Measurements from ENCODE around the gene PLEKHH2. TPM values are rescaled to one million over a fixed set of nuclear protein-coding genes. Genes with fewer than 3 reads are reported as not detected.

Gene PLEKHH2
- total and polyA plus RNA-seq, 2 of the 13 experiments (the other 11 are each of a cell fraction or from before 2014, with no cell fraction given), result 1.1 to 3.0 TPM

DNA sequence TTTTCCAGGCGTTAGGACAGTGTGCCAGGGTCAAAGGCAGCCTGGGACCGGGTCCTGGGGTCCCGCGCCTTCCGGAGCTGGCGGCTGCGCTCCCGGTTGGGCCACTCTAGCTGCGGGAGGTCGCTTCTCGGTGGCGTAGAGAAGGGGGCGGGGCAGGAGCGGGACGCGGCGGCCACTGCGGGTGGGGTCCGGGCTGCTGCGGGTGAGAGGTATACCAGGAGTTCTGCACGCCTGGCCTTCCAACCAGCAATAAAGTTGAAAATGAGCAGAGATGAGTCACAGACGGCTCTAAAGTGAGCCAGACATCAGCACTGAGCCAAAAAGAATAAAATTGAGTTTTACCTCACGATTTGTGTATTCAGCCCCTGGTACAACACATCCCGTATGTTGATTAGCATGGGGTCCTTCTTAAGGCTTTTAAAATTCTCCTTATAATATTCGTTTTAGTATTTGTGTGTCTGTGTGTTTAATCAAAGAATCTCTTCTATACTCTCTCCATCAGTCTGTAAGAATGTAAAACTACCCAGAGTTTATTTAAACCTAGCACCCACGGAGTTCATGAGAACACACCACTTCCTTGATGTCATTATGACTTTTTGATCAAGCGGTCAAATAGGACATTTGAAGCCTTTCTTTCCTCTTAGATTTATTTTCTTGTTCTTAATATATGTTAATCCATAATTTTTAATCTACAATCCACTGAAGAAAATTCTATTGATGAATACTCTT, 39.4 kb downstream of the PLEKHH2 start, which contains the start of gene C1GALT1C1L (continued):
- TF ChIP-seq ZNF143 (CRISPR knock-in tag; IDR thresholded peaks at IDR 0.05) (peak; percentile 35; the same call in 1 of the 2 replicates), POGZ (CRISPR knock-in tag; IDR thresholded peaks at IDR 0.05) (peak; percentile 92), GATAD2A (CRISPR knock-in tag; IDR thresholded peaks at IDR 0.05) (0 out of 2 replicates have a peak, but pooled peaks have one; percentile 57), ZNF761 (CRISPR knock-in tag; conservative IDR thresholded peaks at IDR 0.05) (0 out of 2 replicates have a peak, but pooled peaks have one; percentile 9), FOSL2 (CRISPR knock-in tag; IDR thresholded peaks at IDR 0.05) (peak; percentile 55), ZBTB7B (CRISPR knock-in tag; IDR thresholded peaks at IDR 0.05) (peak; percentile 92), YEATS2 (CRISPR knock-in tag; IDR thresholded peaks at IDR 0.05; ENCODE audit: borderline replicate concordance) (peak; percentile 71; the same call in 1 of the 2 replicates), THRA (CRISPR knock-in tag; IDR thresholded peaks at IDR 0.05; ENCODE audit: borderline replicate concordance) (0 out of 2 replicates have a peak, but pooled peaks have one; percentile 26), HDAC2 (CRISPR knock-in tag; IDR thresholded peaks at IDR 0.05) (no peak), BORCS8-MEF2B (CRISPR knock-in tag; IDR thresholded peaks at IDR 0.05) (peak; percentile 89), MTA1 (CRISPR knock-in tag; IDR thresholded peaks at IDR 0.05; ENCODE audit: borderline replicate concordance) (0 out of 2 replicates have a peak, but pooled peaks have one; percentile 35), ZNF12 (CRISPR knock-in tag; IDR thresholded peaks at IDR 0.05) (peak; percentile 31; the same call in 1 of the 2 replicates)
- TF ChIP-seq, protein P1, sequence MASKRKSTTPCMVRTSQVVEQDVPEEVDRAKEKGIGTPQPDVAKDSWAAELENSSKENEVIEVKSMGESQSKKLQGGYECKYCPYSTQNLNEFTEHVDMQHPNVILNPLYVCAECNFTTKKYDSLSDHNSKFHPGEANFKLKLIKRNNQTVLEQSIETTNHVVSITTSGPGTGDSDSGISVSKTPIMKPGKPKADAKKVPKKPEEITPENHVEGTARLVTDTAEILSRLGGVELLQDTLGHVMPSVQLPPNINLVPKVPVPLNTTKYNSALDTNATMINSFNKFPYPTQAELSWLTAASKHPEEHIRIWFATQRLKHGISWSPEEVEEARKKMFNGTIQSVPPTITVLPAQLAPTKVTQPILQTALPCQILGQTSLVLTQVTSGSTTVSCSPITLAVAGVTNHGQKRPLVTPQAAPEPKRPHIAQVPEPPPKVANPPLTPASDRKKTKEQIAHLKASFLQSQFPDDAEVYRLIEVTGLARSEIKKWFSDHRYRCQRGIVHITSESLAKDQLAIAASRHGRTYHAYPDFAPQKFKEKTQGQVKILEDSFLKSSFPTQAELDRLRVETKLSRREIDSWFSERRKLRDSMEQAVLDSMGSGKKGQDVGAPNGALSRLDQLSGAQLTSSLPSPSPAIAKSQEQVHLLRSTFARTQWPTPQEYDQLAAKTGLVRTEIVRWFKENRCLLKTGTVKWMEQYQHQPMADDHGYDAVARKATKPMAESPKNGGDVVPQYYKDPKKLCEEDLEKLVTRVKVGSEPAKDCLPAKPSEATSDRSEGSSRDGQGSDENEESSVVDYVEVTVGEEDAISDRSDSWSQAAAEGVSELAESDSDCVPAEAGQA (IDR thresholded peaks at IDR 0.05; ENCODE audit: low read depth), result 0 out of 2 replicates have a peak, but pooled peaks have one; percentile 23
- TF ChIP-seq, protein P1 (CRISPR knock-in tag; IDR thresholded peaks at IDR 0.05; ENCODE audit: borderline replicate concordance), result no peak
- TF ChIP-seq, protein P2, sequence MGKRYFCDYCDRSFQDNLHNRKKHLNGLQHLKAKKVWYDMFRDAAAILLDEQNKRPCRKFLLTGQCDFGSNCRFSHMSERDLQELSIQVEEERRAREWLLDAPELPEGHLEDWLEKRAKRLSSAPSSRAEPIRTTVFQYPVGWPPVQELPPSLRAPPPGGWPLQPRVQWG (CRISPR knock-in tag; IDR thresholded peaks at IDR 0.05; ENCODE audit: borderline replicate concordance, low read depth), result no peak
- TF ChIP-seq, protein P3, sequence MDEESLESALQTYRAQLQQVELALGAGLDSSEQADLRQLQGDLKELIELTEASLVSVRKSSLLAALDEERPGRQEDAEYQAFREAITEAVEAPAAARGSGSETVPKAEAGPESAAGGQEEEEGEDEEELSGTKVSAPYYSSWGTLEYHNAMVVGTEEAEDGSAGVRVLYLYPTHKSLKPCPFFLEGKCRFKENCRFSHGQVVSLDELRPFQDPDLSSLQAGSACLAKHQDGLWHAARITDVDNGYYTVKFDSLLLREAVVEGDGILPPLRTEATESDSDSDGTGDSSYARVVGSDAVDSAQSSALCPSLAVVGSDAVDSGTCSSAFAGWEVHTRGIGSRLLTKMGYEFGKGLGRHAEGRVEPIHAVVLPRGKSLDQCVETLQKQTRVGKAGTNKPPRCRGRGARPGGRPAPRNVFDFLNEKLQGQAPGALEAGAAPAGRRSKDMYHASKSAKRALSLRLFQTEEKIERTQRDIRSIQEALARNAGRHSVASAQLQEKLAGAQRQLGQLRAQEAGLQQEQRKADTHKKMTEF (CRISPR knock-in tag; IDR thresholded peaks at IDR 0.05), result peak; percentile 62
- TF ChIP-seq, protein P4, sequence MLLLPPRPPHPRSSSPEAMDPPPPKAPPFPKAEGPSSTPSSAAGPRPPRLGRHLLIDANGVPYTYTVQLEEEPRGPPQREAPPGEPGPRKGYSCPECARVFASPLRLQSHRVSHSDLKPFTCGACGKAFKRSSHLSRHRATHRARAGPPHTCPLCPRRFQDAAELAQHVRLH (CRISPR knock-in tag; IDR thresholded peaks at IDR 0.05; ENCODE audit: borderline replicate concordance, low read depth), result peak; percentile 60; the same call in 1 of the 2 replicates
- TF ChIP-seq, protein P5, sequence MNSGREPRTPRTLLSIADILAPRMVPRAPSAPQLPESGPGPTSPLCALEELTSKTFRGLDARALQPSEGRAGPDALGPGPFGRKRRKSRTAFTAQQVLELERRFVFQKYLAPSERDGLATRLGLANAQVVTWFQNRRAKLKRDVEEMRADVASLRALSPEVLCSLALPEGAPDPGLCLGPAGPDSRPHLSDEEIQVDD (CRISPR knock-in tag; IDR thresholded peaks at IDR 0.05; ENCODE audit: borderline replicate concordance), result no peak
